ENCODE data around the gene ZNF606. TPM values are rescaled to one million over a fixed set of nuclear protein-coding genes. Genes with fewer than 3 reads are reported as not detected.

ZNF606 gene
- total and polyA plus RNA-seq, 10 of the 15 experiments (the other 5 are each of a cell fraction or from before 2014, with no cell fraction given) = 2.2 to 10.6 (median 7.6) TPM

DNA sequence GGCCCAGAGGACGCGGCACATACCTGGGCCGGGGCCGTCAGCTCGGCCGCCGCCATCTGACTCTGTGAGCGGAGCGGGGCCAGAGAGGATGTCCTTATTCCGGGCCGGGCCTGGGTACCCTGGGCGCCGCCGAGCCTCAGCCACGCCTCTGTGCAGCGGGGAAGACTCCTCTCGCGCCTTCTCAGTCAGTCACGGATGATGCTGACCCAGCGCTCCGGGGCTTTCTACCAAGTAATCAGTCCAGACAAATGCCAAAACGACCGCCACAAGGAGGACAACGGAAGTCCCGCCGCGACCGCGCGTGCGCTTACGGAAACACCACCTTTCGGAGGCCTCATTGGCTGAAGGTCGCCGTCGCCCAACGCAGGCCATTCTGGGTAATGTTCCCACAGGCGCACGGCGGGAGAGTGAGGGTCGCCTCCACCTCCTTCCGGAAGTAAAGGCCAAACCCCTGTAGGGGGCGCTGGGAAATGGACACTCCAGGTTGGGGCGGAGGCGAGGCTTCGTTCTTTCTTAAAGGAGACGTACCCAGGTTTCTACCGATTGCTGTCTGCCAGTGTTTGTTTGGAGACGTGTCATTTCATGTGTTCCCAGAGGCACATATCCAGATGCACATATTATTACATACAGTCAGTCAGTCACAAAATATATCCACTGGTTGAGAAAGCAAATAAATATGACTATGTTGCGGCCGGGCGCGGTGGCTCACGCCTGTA, 55.0 kb downstream of the ZNF606 start, which contains the start of gene ZNF256 (continued):
- TF ChIP-seq, protein P1, sequence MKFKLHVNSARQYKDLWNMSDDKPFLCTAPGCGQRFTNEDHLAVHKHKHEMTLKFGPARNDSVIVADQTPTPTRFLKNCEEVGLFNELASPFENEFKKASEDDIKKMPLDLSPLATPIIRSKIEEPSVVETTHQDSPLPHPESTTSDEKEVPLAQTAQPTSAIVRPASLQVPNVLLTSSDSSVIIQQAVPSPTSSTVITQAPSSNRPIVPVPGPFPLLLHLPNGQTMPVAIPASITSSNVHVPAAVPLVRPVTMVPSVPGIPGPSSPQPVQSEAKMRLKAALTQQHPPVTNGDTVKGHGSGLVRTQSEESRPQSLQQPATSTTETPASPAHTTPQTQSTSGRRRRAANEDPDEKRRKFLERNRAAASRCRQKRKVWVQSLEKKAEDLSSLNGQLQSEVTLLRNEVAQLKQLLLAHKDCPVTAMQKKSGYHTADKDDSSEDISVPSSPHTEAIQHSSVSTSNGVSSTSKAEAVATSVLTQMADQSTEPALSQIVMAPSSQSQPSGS (IDR thresholded peaks at IDR 0.05; ENCODE audit: low read length) = no peak
- TF ChIP-seq CBX5 (IDR thresholded peaks at IDR 0.05; ENCODE audit: low read depth) (peak; percentile 80; the same call in 1 of the 2 replicates), CREB1 (IDR thresholded peaks at IDR 0.05; ENCODE audit: low read depth) (peak; percentile 62; the same call in 1 of the 2 replicates), TAF1 (IDR thresholded peaks at IDR 0.05; ENCODE audit: borderline replicate concordance, low read depth, low read length) (no peak)
- TF ChIP-seq, protein P2, sequence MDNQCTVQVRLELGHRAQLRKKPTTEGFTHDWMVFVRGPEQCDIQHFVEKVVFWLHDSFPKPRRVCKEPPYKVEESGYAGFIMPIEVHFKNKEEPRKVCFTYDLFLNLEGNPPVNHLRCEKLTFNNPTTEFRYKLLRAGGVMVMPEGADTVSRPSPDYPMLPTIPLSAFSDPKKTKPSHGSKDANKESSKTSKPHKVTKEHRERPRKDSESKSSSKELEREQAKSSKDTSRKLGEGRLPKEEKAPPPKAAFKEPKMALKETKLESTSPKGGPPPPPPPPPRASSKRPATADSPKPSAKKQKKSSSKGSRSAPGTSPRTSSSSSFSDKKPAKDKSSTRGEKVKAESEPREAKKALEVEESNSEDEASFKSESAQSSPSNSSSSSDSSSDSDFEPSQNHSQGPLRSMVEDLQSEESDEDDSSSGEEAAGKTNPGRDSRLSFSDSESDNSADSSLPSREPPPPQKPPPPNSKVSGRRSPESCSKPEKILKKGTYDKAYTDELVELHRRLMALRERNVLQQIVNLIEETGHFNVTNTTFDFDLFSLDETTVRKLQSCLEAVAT (IDR thresholded peaks at IDR 0.05) = peak; percentile 87
- TF ChIP-seq, protein P3, sequence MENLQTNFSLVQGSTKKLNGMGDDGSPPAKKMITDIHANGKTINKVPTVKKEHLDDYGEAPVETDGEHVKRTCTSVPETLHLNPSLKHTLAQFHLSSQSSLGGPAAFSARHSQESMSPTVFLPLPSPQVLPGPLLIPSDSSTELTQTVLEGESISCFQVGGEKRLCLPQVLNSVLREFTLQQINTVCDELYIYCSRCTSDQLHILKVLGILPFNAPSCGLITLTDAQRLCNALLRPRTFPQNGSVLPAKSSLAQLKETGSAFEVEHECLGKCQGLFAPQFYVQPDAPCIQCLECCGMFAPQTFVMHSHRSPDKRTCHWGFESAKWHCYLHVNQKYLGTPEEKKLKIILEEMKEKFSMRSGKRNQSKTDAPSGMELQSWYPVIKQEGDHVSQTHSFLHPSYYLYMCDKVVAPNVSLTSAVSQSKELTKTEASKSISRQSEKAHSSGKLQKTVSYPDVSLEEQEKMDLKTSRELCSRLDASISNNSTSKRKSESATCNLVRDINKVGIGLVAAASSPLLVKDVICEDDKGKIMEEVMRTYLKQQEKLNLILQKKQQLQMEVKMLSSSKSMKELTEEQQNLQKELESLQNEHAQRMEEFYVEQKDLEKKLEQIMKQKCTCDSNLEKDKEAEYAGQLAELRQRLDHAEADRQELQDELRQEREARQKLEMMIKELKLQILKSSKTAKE (IDR thresholded peaks at IDR 0.05; ENCODE audit: low read depth, poor library complexity, severe bottlenecking) = no peak
- TF ChIP-seq, protein P4, sequence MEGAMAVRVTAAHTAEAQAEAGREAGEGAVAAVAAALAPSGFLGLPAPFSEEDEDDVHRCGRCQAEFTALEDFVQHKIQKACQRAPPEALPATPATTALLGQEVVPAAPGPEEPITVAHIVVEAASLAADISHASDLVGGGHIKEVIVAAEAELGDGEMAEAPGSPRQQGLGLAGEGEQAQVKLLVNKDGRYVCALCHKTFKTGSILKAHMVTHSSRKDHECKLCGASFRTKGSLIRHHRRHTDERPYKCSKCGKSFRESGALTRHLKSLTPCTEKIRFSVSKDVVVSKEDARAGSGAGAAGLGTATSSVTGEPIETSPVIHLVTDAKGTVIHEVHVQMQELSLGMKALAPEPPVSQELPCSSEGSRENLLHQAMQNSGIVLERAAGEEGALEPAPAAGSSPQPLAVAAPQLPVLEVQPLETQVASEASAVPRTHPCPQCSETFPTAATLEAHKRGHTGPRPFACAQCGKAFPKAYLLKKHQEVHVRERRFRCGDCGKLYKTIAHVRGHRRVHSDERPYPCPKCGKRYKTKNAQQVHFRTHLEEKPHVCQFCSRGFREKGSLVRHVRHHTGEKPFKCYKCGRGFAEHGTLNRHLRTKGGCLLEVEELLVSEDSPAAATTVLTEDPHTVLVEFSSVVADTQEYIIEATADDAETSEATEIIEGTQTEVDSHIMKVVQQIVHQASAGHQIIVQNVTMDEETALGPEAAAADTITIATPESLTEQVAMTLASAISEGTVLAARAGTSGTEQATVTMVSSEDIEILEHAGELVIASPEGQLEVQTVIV (IDR thresholded peaks at IDR 0.05; ENCODE audit: borderline replicate concordance, partially characterized antibody) = no peak
- TF ChIP-seq, protein P5, sequence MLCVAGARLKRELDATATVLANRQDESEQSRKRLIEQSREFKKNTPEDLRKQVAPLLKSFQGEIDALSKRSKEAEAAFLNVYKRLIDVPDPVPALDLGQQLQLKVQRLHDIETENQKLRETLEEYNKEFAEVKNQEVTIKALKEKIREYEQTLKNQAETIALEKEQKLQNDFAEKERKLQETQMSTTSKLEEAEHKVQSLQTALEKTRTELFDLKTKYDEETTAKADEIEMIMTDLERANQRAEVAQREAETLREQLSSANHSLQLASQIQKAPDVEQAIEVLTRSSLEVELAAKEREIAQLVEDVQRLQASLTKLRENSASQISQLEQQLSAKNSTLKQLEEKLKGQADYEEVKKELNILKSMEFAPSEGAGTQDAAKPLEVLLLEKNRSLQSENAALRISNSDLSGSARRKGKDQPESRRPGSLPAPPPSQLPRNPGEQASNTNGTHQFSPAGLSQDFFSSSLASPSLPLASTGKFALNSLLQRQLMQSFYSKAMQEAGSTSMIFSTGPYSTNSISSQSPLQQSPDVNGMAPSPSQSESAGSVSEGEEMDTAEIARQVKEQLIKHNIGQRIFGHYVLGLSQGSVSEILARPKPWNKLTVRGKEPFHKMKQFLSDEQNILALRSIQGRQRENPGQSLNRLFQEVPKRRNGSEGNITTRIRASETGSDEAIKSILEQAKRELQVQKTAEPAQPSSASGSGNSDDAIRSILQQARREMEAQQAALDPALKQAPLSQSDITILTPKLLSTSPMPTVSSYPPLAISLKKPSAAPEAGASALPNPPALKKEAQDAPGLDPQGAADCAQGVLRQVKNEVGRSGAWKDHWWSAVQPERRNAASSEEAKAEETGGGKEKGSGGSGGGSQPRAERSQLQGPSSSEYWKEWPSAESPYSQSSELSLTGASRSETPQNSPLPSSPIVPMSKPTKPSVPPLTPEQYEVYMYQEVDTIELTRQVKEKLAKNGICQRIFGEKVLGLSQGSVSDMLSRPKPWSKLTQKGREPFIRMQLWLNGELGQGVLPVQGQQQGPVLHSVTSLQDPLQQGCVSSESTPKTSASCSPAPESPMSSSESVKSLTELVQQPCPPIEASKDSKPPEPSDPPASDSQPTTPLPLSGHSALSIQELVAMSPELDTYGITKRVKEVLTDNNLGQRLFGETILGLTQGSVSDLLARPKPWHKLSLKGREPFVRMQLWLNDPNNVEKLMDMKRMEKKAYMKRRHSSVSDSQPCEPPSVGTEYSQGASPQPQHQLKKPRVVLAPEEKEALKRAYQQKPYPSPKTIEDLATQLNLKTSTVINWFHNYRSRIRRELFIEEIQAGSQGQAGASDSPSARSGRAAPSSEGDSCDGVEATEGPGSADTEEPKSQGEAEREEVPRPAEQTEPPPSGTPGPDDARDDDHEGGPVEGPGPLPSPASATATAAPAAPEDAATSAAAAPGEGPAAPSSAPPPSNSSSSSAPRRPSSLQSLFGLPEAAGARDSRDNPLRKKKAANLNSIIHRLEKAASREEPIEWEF (IDR thresholded peaks at IDR 0.05; ENCODE audit: insufficient replicate concordance, low read depth, low read length) = no peak
- TF ChIP-seq, protein P6, sequence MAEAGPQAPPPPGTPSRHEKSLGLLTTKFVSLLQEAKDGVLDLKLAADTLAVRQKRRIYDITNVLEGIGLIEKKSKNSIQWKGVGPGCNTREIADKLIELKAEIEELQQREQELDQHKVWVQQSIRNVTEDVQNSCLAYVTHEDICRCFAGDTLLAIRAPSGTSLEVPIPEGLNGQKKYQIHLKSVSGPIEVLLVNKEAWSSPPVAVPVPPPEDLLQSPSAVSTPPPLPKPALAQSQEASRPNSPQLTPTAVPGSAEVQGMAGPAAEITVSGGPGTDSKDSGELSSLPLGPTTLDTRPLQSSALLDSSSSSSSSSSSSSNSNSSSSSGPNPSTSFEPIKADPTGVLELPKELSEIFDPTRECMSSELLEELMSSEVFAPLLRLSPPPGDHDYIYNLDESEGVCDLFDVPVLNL (IDR thresholded peaks at IDR 0.05; ENCODE audit: low read depth, low read length) = 0 out of 2 replicates have a peak, but pooled peaks have one; percentile 57

Measured in GM12878 (cell line).